ENCODE results near the gene WDR3.

Gene WDR3

DNA sequence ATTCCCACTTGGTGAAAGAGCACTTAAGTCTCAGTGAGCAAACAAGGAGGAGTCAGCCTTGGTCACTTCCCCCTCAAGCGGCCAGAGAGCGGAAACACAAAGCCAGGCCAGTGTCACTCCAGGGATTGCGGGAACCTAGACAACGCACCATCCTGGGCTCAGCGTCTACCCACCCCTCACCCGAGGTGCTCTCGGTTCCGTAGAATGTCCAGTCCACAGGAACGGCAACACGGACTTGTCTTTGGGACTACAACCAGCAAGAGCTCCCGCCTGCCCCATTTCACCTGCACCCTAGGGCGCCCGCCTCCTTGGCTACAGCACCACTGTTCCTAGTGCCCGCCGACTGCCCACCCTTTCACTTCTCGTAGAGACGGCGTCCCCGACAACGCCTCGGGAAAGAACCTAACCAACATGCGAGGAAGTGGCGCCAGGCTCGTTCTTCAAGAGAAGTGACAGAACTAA is 627 bp upstream of the WDR3 start:
- no peaks in the 10 kb centered on the region for H3K27me3 ChIP-seq (ENCODE audit: insufficient read depth, low read depth)
- no peak overlapping the region for H3K4me3 ChIP-seq (IDR thresholded peaks at IDR 0.05; ENCODE audit: insufficient read depth, low read depth, low read length)
- TF ChIP-seq, protein P1, sequence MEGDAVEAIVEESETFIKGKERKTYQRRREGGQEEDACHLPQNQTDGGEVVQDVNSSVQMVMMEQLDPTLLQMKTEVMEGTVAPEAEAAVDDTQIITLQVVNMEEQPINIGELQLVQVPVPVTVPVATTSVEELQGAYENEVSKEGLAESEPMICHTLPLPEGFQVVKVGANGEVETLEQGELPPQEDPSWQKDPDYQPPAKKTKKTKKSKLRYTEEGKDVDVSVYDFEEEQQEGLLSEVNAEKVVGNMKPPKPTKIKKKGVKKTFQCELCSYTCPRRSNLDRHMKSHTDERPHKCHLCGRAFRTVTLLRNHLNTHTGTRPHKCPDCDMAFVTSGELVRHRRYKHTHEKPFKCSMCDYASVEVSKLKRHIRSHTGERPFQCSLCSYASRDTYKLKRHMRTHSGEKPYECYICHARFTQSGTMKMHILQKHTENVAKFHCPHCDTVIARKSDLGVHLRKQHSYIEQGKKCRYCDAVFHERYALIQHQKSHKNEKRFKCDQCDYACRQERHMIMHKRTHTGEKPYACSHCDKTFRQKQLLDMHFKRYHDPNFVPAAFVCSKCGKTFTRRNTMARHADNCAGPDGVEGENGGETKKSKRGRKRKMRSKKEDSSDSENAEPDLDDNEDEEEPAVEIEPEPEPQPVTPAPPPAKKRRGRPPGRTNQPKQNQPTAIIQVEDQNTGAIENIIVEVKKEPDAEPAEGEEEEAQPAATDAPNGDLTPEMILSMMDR (conservative IDR thresholded peaks at IDR 0.05; ENCODE audit: low read depth, low read length): no peak
- H3K4me1 ChIP-seq (ENCODE audit: low read depth, poor library complexity, severe bottlenecking): peaks cover 12% of the 10 kb centered on the region
- H4K20me1 ChIP-seq (ENCODE audit: insufficient read depth): no peaks in the 10 kb centered on the region
- 0 out of 2 replicates have a peak overlapping the region, but pooled peaks have one; percentile 3 for H3K9ac ChIP-seq
- H3K27ac ChIP-seq: no peak overlapping the region
- H3K79me2 ChIP-seq (ENCODE audit: insufficient read depth, low read depth): peaks cover 10% of the 10 kb centered on the region; the same call in 1 of the 2 replicates
- H3K4me2 ChIP-seq: peak overlapping the region; percentile 48
- no peaks in the 10 kb centered on the region for H3K36me3 ChIP-seq (ENCODE audit: insufficient read depth)
- no peak overlapping the region; the same call in 1 of the 2 replicates for H2AFZ ChIP-seq (ENCODE audit: low read depth)

DNA sequence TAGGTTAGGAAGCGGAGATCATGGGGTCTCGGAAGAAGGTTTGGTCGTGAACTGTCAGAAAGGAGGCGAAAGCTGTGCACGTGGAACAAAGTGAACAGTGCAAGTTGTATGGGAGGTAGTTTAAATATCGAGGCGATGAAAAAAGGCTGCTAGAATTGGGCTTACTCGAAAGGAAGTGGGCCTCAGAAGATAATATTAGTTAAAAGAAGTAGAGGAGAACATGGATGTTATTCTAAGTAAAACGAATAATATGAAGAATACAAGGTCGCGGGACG is 571 bp downstream of the WDR3 start:
- Histone ChIP-seq H4K20me1 (ENCODE audit: insufficient read depth) (no peaks in the 10 kb centered on the region), H3K27me3 (ENCODE audit: insufficient read depth, low read depth) (no peaks in the 10 kb centered on the region), H3K4me1 (ENCODE audit: low read depth, poor library complexity, severe bottlenecking) (peaks cover 12% of the 10 kb centered on the region), H3K27ac (peak overlapping the region; percentile 28; the same call in 1 of the 2 replicates), H3K4me2 (peak overlapping the region; percentile 36), H3K36me3 (ENCODE audit: insufficient read depth) (no peaks in the 10 kb centered on the region), H3K79me2 (ENCODE audit: insufficient read depth, low read depth) (peaks cover 10% of the 10 kb centered on the region; the same call in 1 of the 2 replicates), H3K9ac (peak overlapping the region; percentile 37; the same call in 1 of the 2 replicates), H3K4me3 (IDR thresholded peaks at IDR 0.05; ENCODE audit: insufficient read depth, low read depth, low read length) (no peak overlapping the region), H2AFZ (ENCODE audit: low read depth) (peak overlapping the region; percentile 30; the same call in 1 of the 2 replicates)
- TF ChIP-seq, protein P1 (conservative IDR thresholded peaks at IDR 0.05; ENCODE audit: low read depth, low read length): no peak

DNA sequence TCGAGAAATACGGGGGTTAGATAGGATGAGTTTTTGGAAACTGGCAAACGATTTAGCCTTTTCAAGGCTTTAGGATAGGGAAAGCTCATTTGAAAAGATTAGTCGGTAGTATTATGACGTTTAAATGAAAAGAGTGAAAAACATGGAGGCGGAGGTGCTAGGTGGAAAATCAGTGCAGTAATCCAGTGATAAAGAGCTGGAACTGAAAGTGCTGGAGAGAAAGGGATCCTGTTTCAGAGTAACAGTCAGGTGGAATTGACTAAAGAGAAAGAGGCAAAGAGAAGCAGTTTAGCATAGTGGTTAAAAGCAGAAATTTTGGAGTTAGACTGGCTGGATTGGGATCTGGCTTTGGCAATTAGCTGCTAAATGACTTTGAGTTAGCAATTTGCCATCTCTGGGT is 945 bp downstream of the WDR3 start:
- Histone ChIP-seq H4K20me1 (ENCODE audit: insufficient read depth) (no peaks in the 10 kb centered on the region), H3K27ac (peak overlapping the region; percentile 28; the same call in 1 of the 2 replicates), H3K79me2 (ENCODE audit: insufficient read depth, low read depth) (peaks cover 10% of the 10 kb centered on the region; the same call in 1 of the 2 replicates), H2AFZ (ENCODE audit: low read depth) (peak overlapping the region; percentile 30; the same call in 1 of the 2 replicates), H3K4me3 (IDR thresholded peaks at IDR 0.05; ENCODE audit: insufficient read depth, low read depth, low read length) (no peak overlapping the region), H3K4me2 (peak overlapping the region; percentile 36), H3K36me3 (ENCODE audit: insufficient read depth) (no peaks in the 10 kb centered on the region), H3K9ac (peak overlapping the region; percentile 37; the same call in 1 of the 2 replicates), H3K27me3 (ENCODE audit: insufficient read depth, low read depth) (no peaks in the 10 kb centered on the region), H3K4me1 (ENCODE audit: low read depth, poor library complexity, severe bottlenecking) (peaks cover 12% of the 10 kb centered on the region)
- TF ChIP-seq, protein P1 (conservative IDR thresholded peaks at IDR 0.05; ENCODE audit: low read depth, low read length): no peak

DNA sequence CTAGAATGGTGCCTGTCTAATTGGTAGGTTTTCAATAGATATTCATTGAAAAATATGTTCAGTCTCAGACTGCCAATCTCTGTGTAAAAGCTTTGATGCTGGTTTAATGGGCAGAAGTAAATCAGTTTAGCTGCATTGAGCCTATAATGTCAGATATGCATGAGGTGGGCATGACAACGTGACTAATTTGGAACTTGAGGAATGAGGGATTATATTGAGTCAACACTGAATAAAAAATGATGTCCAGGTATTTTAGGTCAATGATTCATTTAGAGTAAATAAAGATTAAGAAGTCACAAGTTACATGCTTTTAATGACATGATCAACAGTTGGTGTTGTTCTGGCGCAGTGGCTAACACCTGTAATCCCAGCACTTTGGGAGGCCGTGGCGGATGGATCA is 3.0 kb downstream of the WDR3 start:
- Histone ChIP-seq H3K4me1 (ENCODE audit: low read depth, poor library complexity, severe bottlenecking) (peaks cover 12% of the 10 kb centered on the region), H3K27me3 (ENCODE audit: insufficient read depth, low read depth) (no peaks in the 10 kb centered on the region), H3K36me3 (ENCODE audit: insufficient read depth) (no peaks in the 10 kb centered on the region), H3K79me2 (ENCODE audit: insufficient read depth, low read depth) (peaks cover 10% of the 10 kb centered on the region; the same call in 1 of the 2 replicates), H2AFZ (ENCODE audit: low read depth) (no peak overlapping the region), H3K27ac (no peak overlapping the region), H3K4me3 (IDR thresholded peaks at IDR 0.05; ENCODE audit: insufficient read depth, low read depth, low read length) (no peak overlapping the region), H3K9ac (no peak overlapping the region), H3K4me2 (no peak overlapping the region), H4K20me1 (ENCODE audit: insufficient read depth) (no peaks in the 10 kb centered on the region)
- TF ChIP-seq, protein P1 (conservative IDR thresholded peaks at IDR 0.05; ENCODE audit: low read depth, low read length): no peak
